ENCODE data around the gene RFX7.
"Not testable (repeated sequence)": the region's sequence is repeated elsewhere in the genome, so short reads cannot be mapped to it uniquely, and the experiment has no call there.

Gene RFX7

DNA sequence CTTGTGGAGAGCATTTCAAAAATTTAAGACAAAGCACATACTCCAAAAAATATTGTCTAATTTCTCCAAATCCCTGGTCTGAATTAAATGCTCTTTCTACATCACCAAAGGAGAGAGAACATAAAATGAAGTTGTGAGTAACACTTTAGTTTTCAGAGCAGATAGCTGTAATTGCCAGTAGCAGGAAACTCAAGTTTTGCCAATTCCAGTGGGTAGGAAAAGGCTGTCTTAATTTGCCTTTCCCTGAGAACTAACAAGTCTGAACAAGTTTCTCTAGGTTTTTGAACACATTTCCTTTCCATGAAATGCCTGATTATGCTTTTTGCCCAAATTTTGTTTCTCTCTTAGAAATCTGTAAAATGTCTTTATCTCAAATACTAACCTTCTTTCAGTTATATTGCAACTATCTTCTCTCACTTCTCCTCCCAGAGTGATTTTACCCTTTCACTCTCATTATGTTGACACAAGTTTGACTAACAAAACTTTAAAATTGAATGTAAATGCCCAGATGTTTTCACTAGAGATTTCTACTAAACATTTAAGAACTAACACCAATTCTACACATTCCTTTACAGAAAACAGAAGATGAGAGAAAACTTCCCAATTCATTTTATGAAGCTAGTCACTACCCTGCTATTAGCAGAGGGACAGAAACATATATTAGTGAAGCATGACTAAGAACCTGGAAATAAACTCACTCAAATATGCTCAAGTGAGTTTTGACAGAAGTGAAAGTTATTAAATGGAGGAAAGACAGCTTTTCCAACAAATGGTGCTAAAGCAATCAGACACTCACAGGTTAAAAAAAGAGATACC is 38.4 kb downstream of the RFX7 start:
- DNase-seq (ENCODE audit: low read depth in 2 of 2) = no peak

- DNase-seq (ENCODE audit: low read depth in 2 of 2) = not testable (repeated sequence)
Measured at GRCh38 chr15:56203312-56203922, 40.3 kb downstream of the RFX7 start.

DNA sequence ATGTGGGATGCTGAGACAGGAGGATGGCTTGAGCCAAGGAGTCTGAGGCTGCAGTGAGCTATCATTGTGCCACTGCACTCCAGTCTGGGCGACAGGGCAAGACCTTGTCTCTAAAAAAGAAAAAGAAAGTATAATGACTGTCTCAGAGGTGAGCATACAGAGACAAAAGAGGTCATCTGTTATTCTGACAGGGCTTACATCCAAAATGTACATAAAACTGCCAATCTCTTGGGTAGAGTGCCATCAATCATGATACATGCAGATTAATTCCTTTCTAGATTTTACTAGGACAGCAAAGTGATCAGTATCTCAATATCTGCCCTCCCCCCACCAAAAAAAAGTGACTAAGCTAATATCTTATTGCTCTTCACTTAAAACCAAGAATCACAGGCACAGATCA is 41.0 kb downstream of the RFX7 start:
- DNase-seq (ENCODE audit: low read depth in 2 of 2) = no peak

GRCh38 chr15:56199038-56199437 is 44.6 kb downstream of the RFX7 start:
- DNase-seq (ENCODE audit: low read depth in 2 of 2) = no peak

DNA sequence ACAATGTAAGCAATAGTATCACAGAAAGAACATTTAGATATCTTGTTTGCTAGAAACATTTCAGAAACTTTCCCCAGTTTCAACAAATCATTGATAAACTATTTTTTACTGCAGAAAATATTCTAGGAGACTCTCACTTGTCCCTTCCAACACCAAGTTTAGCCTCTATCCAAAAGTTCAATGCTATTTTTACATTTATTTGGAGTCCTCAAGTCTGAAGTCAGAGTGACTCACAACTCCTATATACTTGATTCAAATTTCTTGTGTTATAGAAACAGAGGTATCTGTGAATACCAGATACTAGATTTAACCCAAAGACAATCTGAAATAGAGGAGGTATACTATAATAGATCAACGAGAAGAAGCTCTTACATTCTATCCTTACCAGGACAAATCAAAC is 49.6 kb downstream of the RFX7 start:
- no peak for DNase-seq (ENCODE audit: low read depth in 2 of 2)

DNA sequence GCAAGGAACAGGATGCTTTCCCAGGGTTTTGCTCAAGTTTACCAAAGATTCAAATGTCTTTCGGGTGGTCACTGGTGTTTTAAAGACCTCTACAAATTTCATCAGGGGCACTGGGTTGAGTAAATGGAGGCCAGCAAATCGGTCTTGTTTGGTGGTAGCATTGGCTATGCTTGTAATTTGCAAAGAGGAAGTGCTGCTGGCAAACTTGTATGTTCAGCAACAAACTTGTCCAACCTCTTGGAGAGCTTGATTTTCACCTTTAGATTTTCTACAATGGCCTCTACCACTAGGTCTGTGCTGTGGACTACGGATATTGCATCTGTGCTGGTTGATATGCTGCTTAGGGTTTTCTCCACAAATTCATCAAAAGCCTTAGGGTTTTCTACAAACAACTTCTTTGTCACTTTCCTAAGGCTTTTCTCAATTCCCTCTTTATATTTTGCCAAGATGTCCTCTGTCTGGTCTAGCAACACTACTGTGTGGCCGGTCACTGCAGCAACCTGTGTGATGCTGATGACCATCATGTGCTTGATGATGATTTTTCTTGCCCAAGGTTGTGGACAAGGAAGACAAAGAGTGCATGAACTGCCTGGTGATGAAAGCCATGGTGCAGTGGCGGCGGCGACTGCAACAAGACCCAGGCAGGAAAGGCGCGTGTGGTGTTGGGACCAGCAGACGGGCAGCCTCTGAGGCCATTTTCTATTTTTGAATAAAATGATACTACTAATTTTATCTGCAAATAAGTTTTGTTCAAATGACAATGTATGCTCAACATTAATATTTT is 50.8 kb downstream of the RFX7 start:
- DNase-seq (ENCODE audit: low read depth in 2 of 2) = no peak

- no peak for DNase-seq (ENCODE audit: low read depth in 2 of 2)
Measured at GRCh38 chr15:56187665-56188064, 56.0 kb downstream of the RFX7 start.

DNA sequence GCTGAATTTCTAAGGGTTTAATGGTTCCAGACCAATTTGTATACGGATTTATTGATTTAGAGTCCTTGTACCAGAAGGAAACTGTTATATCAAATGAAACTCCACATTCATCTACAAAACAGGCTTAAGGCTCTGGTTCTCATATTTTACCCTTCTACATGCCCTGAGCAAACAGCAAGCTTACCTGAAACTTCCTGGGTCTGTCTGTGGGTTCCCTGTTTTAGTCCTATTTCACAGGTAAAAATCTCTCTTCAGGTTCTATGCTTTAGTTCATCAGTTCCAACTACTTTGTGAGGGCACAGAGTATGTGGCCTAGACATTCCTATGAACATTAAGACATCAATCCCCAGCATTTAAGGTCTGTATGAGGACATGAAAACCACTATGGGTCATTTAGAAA is 57.7 kb downstream of the RFX7 start:
- DNase-seq (ENCODE audit: low read depth in 2 of 2) = no peak

DNA sequence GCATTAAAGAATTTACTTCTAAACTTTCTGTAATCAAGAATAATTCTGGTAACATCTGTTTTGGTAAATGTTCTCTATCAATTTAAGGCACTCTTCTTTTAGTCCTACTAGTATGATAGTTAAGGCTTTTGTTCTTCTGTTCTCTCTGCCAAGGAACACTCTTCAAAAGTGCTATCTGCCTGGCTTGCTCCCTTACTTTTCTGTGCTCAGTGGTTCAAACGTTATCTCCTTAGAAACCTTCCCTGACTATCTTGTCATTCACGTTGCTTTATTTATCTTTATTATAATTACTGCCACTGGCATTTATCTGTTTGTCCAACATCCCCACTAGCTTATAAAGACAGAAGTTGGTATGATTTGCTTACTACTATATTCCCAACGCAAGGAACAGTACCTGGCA is 59.2 kb downstream of the RFX7 start:
- DNase-seq (ENCODE audit: low read depth in 2 of 2) = no peak

GRCh38 chr15:56180851-56181250 is 62.8 kb downstream of the RFX7 start:
- DNase-seq (ENCODE audit: low read depth in 2 of 2) = no peak

DNA sequence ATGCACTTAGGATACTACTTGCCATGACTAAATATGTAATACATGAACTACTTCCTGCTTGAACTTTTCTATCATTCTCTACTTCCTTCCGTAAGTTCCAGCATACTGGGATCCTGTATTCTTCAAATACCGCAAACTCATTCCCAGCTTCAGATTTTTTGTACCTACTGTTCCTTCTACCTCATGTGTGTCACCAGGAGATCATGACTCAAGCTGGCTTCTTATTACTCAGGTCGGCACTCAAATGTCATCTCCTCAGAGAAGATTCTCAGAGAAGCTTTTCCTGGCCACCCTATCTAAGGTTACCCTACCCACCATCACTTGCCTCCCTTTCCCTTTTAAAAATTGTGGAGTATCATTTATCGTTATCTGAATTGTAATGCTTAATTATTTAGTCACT is 66.7 kb downstream of the RFX7 start:
- DNase-seq (ENCODE audit: low read depth in 2 of 2) = no peak

- DNase-seq (ENCODE audit: low read depth in 2 of 2) = no peak
Measured at GRCh38 chr15:56175788-56176187, 67.9 kb downstream of the RFX7 start.

DNA sequence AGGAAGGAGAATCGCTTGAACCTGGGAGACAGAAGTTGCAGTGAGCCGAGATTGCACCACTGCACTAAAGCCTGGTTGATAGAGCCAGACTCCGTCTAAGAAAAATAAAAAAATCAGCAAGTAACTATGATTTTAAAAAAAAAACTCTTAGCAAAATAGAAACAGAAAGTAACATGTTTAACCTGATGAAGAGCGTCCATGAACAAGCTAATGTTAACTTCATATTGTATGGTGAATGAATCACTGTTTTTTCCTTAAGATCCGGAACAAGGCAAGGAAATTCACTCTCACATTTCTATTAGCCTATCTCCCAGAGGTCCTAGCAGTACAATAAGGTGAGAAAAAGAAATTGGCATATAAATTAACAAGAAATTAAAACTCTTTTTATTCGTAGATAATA is 69.0 kb downstream of the RFX7 start:
- no peak for DNase-seq (ENCODE audit: low read depth in 2 of 2)

DNA sequence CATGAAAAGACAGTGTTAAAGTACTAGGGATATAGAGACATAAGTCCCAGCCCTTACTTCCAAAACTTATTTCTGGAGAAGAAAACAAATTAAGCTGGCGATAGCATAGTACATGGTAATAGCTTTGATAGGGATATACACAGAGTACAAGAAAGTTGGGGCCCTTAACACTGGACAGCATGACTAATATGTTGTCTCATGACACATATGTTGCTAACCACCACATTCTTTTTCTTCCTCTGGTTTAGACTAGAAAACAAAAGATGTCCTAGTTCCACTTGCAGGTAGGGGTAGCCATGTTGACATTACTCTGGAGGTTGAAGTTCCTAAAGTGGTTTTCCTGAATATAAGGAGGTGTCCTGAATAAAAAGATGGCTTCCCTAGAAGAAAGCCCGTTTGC is 75.3 kb downstream of the RFX7 start:
- no peak for DNase-seq (ENCODE audit: low read depth in 2 of 2)

GRCh38 chr15:56165234-56165633 is 78.4 kb downstream of the RFX7 start:
- DNase-seq (ENCODE audit: low read depth in 2 of 2) = no peak

DNA sequence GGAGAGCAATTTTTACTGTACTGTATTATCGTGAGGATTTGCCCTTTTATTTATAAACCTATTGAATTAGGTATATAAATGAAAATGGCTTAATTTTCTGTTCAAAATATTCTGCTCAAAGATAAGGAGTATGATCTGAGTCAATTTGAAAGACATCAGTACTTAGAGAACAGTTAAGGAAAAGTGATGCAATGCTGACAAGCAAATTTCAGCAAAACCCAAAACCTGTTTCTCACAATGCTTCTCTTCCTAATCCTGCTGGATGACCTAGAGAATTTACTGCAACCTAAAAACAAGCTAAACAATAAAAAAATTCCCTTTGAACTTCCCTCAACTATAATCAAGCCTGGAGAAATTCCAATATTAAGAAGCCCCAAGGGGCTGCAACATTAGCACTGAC is 82.7 kb downstream of the RFX7 start:
- DNase-seq (ENCODE audit: low read depth in 2 of 2) = no peak

- DNase-seq (ENCODE audit: low read depth in 2 of 2) = no peak
Measured at GRCh38 chr15:56156877-56157276, 86.8 kb downstream of the RFX7 start.

- DNase-seq (ENCODE audit: low read depth in 2 of 2) = not testable (repeated sequence)
Measured at GRCh38 chr15:56155278-56155677, 88.4 kb downstream of the RFX7 start.

DNA sequence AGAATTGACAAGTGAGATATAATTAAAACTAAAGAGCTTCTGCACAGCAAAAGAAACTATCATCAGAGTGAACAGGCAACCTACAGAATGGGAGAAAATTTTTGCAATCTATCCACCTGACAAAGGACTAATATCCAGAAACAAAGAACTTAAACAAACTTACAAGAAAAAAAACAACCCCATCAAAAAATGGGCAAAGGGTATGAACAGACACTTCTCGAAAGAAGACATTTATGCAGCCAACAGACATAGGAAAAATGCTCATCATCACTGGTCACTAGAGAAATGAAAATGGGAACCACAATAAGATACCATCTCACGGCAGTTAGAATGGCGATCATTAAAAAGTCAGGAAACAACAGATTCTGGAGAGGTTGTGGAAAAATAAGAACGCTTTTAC is 88.9 kb downstream of the RFX7 start:
- DNase-seq (ENCODE audit: low read depth in 2 of 2) = not testable (repeated sequence)

DNA sequence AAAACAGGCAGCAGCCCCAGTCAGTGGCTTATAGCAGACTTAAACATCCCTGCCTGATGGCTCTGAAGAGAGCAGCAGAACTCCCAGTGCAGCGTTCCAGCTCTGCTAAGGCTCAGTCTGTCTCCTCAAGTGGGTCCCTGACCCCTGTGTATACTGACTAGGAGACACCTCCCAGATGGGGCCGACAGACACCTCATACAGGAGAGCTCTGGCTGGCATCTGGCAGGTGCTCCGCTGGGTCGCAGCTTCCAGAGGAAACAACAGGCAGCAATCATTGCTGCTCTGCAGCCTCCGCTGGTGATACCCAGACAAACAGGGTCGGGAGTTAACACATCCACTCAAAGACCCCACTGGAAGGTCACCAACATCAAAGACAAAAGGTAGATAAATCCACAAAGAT is 93.5 kb downstream of the RFX7 start:
- DNase-seq (ENCODE audit: low read depth in 2 of 2) = no peak

DNA sequence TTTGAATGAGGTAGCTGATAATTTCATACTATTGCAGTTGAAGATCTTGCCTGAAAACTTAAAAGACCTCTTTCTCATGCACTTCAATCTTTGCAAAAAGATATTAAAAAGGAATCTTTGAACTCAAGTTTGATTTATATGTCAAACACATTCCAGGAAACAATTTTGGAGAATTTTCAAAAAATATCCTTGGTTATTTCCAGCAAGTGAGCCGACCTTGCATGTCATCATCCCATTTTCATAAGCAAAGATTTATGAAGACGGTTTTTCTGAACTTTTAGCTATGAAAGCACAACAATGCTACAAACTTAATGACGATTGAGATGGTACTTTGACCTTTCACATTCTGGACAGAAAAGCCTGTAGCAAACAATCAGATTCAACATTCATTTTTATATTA is 95.6 kb downstream of the RFX7 start:
- DNase-seq (ENCODE audit: low read depth in 2 of 2) = peak in 1 of 2 experiments; percentile 10

DNA sequence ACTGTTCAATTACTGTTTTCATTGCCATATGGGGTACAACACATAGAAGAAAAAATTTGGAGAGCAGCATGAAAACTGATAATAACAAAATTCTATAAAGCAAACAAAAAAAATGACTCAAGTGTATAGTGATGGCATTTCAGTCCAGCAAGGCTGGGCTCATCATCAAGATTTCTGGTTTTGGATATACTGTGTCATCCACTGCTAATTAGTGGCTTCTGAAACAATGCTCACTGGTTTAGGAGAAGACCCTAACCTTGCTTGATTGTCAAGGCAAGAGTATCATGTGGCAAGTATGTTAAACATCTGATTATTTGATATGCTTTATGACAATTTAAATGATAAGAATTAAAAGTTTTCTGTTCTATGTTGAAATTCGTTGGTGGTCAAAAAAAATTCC is 96.9 kb downstream of the RFX7 start:
- no peak for DNase-seq (ENCODE audit: low read depth in 2 of 2)

- no peak for DNase-seq (ENCODE audit: low read depth in 2 of 2)
Measured at GRCh38 chr15:56128081-56128480, 115.6 kb downstream of the RFX7 start.

Data from fibroblast of skin of left quadriceps (primary cell).